DOHH2 (cell line): Measurements from ENCODE around the gene DUSP10.

ENCODE experiments used
- CTCF ChIP-seq: fragments of 200-600 bp; sonication (generic); IDR thresholded peaks from one replicate; pipeline ENCODE4 v1.5.1; 2014; ENCODE audit warnings: antibody characterized with exemption, mild to moderate bottlenecking, low read depth, low read length; ENCODE audit not compliant: poor library complexity, severe bottlenecking
- EZH2phosphoT487 ChIP-seq: fragments of 200-600 bp; sonication (generic); IDR thresholded peaks from 2 replicates; pipeline ENCODE4 v1.6.1; 2017; ENCODE audit warnings: borderline replicate concordance, mild to moderate bottlenecking, antibody characterized with exemption, low read length, moderate library complexity, mixed read lengths

GRCh38 chr1:221680085-221680484 is 61.8 kb downstream of the DUSP10 start:
- TF ChIP-seq CTCF (no peak), EZH2phosphoT487 (no peak)
